Superior temporal gyrus (tissue), 1 donor: ENCODE results near the gene CCDC201.
"Not testable (repeated sequence)": the region's sequence is repeated elsewhere in the genome, so short reads cannot be mapped to it uniquely, and the experiment has no call there.

Experiments used
- DNase-seq: peaks from one replicate; pipeline ENCODE4 v3.0.0-alpha.2; 2016; ENCODE audit errors: extremely low spot score

The CCDC201 gene

DNA sequence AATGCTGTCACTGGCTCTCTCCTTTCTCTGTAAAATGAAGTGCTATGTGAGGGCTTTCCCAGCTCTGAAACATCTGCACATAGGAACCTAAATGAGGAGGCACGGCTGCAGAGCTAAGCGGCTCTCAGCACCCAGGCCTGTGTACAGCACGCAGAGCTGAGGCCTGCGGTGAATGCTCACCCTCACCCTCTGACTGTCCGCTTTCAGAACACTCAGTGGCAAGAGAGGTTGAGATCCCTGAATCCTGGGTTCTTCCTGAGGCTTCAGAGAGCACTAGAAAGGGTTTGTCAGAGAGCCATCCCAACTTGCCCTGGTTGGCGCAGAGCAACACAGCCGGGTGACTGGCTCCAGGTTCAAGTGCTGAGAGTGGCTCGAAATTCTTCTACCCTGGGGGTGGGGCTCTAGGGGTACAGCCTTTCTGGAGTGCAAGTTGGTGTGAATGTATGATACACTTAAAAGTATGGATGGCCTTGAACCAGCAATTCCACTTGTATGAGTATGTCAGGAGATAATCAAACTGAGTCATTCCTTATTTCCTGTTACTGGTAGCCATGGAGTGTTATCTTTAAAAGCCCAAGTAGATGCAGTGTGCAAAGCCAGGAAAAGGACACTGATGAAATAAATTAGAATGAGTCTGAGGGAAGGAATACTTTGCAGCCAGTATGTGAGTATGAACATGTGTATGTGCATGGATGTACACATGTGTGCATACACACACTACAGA, 1.7 kb upstream of the CCDC201 start:
- DNase-seq: no peak

DNA sequence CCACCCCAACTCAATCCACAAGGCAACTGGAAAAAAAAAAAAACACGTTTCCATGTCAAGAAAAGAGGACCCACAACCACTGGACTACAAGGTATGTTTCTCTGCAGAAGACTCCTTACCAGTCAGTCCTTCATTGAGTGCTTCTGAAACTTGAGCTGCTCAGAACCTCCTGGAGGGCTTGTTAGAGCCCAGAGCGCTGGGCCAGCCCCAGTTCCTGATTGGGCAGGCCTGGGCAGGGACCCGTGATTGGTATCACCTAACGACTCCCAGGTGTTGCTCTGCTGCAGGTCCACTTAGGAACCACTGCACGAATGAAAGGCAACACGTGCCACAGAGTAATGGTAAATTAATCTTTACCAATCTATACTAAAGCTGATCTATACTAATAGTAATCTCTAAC, 473 bp upstream of the CCDC201 start:
- DNase-seq: no peak

DNA sequence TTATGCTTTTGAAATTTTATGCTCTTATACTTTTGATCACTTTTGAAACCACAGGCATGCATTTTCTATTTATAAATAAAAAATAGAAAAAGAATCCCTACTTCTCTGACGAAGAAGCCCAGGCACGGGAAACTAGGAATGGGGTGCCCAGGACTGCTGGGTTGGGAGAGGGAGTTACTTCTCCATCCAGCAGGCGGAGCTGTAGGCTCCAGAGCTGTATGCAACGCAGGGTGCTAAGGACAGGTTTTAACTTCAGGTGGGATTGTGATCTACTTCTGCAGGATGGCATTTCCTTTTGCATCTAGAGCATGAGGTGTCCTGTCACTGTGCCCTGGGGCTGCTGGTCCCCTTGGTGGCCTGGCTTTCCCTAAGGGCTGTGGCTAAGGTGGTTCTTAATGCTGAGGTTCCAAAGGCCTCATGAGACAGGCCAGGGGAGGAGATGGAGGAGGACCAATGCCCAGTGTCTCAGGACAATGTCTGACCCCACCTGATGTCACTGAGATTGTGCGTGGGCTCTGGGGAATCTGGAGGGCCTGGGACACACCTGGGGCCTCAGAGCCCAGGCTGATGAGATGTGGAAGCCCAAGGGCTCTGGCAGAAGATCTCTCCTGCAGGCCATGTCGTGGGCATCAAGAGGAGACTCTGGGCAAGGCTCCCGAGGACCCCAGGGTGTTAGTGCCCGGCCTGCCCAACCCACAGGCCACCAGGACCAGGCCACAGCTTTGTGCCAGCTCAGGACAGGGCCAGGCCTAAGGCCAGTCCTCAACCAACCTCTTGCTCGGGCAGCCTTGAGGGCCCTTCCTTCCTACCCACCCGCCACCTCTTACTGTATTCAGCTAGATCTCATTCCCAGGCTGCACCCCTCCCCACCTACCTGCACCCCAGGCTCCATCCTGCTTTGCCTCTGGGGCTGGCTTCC, 507 bp downstream of the CCDC201 start:
- DNase-seq: no peak

DNA sequence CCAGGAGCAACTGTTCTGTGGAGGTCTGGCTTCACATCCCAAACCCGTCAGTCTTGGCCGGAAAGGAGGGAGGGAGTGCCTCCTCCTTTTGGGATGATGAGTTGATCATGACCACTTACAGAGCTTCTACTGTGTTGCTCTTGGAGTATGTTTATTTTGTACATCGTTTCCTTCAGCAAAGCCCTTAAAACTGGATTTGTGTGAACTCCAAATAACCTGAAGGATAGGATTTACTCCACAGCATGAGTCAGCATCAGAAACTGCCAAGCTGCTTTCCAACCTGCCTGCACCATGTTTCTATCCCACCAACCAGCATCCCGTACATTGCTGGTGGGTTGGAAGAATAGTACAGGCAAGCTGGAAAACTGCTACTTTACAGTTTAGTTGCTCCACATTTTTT, 3.5 kb downstream of the CCDC201 start:
- DNase-seq: no peak

DNA sequence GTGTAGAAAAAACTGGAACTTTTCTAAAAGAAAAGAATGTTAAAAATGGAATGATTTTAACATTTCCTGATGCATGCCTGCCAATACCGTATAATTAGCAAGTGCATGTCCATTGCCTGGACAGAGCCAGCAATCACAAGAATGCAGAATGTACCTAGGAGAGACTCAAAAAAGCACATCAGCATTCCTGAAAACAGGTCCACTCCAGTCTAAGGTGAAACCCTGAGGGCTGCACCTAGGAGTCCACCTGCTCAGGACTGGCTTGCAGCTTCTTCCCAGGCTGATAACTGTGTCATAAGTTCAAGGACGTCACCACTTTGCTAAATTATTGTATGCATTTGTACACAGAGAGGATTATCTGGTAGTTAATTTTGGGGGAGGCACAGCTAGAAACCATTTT, 5.4 kb downstream of the CCDC201 start:
- DNase-seq: no peak

DNA sequence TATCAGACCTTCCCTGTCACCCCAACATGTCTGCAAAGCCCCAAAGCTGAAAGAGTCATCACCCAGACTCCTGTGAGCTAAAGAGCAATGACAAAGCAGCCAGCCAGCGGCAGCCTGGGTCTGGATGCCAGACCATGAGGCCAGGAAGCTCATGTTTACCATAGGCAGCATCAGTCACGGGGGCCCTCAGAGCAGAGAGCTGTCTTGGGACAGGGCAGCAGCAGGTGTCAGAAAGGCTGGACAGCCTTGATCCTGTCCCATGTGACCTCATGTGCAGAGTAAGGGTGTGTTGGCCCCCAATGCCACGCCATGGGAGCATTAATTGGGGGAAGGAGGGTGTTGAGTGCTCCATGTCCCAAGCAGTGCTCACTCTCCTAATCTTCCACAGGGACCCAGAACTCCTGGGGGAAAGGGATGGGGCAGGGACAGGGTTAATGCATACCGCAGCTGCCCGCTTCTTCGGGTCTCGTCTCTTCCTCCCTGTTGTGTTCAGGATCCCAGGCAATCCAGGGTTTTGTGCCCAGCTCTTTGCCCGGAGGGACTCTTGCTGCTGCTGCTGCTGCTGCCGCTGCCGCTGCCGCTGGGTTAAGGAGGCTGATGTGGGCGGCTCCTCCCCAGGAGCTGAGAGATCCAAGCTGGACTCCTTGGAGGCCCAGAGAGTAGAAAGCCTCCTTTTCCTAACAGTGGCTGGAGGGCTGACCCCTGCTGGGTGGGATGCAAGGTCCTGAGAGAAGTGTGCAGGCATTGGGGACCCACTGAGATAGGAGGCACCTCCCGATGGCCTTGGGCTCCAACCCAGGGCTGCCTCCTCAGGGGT, 7.1 kb downstream of the CCDC201 start:
- no peak for DNase-seq

DNA sequence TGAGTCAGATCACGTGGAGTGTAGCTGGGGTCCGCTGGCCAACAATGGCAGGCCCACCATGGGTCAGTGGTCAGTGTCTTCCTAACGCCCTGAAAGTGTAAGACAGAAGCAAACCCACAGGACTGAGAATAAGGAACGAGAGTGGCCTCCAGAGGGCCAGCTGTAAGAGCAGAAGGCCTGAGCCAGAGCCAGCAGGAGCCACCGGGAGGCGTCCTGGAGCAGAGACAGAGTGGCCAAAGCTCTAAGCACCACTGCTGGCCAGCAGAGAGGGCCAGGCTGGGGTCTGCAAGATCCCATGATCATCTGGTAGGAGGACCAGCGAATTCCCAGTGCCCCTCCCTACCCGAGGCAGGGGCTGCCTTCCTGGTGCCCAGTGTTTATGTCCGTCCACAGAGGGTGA, 9.2 kb downstream of the CCDC201 start:
- DNase-seq: no peak

DNA sequence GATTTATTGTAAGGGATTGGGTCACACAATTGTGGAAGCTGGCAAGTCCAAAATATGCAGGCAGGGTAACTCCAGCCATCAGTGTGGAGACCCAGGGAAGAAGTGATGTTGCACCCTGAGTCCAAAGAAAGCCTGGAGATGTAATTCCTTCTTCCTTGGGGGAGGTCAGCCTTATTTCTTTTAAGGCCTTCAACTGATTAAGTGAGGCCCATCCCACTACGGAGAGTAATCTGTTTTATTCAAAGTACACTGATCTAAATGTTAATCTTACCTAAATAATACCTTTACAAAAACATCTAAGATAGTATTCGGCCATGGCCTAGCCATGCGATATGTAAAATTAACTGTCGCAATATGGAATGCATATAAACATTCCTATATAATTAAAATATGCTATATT, 16.0 kb downstream of the CCDC201 start:
- not testable (repeated sequence) for DNase-seq

DNA sequence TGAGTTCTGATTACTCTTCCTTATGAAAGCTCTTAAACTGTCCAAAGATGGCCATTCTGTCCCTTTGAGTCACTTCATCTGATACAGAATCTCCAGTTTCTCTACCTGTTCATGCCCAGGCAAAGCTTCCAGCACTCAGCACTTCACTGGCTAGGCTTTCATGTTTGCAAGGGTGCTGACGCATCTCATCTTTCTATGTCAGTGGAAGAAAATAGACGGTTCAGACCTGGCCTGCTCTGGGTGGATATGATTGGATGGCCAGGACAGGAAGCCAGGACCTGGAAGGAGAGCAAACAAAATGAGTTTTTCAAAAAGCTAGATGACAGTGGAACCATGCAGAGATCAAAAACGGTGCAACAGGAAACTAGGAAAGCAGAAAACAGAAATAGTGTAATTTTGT, 17.2 kb downstream of the CCDC201 start:
- not testable (repeated sequence) for DNase-seq

DNA sequence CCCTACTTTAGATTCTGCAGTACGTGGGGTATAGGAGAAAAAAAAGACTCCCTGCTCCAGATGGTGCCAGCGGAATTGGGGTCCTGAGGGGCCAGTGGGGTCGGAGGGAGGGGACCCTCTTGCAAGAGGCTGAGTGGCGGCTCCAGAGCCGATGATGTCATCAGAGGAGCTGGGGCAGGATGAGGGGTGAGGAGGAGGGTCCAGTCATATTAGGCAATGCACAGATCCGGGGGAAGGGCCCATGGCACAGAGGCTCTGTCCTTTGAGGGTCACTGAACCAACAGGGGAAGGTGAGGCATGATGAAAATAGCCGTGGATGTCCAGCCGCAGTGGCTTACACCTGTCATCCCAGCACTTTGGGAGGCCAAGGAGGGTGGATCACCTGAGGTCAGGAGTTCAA, 19.4 kb downstream of the CCDC201 start:
- DNase-seq: not testable (repeated sequence)

DNA sequence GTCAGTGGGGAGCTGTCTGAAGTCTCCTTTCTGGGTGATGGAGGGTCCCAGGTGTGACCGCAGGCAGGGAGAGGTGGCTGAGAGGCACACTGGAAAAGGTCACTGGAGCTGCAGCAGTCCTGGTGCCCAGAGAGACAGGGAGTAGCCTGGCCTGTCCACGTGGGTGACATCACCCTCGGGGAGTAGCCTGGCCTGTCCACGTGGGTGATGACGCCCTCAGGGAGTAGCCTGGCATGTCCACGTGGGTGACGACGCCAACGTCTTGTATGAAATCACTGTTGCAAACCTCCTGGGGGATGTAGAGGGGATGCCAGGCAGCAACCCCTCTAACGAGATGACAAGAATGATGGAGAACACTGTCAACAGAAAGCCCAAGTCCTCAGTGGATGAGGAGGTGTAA, 19.9 kb downstream of the CCDC201 start:
- DNase-seq: not testable (repeated sequence)

DNA sequence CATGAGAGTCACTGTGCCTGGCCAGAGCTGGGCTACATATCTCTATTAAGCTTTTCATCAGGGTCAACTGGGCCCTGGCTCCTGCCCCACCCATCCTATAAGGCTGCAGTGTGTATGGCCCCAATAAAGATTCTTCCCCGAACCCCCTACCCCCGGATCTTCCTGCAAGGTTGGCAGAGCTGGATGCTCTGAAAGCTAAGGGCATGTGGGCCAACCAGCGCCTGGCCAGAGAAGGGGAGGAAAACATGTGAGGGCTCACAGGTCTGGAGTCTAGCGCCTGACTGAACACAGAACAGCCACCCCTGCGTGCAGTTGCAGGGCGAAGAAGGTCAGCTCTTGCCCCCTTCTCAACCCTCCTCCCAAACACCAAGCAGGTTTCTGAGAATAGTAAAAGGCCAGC, 24.1 kb downstream of the CCDC201 start:
- DNase-seq: not testable (repeated sequence)

DNA sequence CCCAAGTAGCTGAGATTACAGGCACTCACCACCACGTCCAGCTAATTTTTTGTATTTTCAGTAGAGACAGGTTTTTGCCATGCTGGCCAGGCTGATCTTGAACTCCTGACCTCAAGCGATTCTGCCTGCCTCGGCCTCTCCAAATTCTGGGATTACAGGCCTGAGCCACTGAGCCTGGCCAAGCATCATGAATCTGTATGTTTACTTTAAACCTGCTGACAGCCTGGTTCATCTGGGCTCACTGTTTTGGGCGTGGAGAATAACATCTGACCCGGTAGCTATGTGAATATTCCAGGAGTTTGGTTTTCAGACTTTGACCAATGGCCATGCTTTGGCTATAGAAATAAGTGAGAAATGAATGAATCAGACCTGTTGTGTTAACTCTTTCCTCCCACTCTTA, 26.3 kb downstream of the CCDC201 start:
- not testable (repeated sequence) for DNase-seq

DNA sequence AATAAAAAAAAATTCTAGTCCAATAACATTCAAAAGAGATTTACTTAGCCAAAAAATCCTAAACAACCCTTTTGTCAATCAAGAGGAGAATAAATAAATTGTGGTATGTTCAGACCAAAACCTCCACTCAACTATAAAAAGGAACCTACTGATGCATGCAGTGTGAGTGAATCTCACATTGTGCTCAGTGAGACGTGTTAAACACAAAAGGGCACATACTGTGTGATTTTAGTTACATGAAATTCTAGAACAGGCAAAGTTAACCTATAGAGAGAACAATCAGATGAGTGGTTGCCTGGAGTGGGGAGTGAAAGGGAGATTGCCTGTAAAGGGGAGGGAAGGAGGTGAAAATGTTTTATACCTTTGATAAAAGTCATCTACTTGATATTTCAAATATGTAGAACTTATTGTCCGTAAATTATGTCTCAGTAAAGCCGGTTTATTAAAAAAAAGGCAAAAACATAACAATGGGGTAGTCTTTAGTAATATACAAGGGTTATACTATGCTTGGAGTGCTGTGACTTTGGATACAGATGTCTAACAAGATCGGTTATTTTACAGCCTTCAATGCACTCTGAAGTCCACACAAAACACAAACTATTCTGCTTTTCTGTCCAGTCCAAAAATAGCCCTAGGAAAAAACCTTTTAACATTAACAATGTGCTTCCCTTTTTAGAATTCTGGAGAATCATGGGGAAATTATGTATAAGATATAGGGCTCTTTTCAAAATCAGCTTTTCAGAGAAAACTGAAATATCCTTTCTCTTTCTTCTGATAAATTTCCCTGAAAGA, 30.8 kb downstream of the CCDC201 start:
- DNase-seq: not testable (repeated sequence)

DNA sequence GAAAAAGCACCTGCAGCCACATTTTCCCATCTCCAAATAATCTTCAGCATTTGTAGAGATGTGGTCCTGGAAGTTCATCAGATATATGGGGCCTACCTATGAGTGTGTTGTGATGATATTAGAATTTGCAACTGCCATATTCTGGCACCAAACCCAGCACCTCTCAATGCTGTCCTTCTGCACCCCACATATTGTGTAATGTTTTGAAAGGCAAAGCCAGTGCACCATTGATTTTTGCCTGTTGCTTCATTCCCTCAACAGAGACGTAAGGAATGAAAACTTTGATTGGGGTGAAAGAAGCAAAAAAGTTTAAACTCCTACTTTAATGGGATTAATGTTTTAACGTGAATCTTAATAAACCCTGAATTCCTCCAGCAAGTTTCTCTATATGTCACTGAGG, 34.0 kb downstream of the CCDC201 start:
- DNase-seq: not testable (repeated sequence)

DNA sequence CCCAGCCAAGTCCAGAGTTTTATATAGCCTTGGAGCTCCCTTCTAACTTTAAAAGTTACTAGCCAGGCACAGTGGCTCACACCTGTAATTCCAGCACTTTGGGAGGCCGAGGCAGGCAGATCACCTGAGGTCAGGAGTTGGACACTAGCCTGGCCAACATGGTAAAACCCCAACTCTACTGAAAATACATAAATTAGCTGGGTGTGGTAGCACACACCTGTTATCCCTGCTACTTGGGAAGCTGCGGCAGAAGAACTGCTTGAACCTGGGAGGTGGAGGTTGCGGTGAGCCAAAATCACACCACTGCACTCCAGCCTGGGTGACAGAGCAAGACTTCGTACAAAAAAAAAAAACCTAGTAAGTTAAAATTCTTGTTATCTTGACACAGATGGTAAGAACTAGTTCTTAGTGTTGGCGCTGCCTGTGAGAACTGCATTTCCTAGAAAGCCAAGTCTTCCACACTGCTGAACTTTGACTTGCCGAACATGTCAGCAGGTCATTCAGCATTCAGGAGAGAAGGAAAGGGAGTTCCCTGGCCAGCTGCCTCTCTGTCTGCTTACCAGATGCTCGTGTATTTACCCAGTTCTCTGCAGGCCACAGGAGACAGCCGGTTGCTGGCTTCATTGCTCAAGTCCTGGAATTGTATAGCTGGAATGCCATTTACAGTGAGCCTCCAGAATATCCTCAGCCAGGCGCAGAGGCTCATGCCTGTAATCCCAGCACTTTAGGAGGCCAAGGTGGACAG, 40.3 kb downstream of the CCDC201 start:
- DNase-seq: not testable (repeated sequence)

DNA sequence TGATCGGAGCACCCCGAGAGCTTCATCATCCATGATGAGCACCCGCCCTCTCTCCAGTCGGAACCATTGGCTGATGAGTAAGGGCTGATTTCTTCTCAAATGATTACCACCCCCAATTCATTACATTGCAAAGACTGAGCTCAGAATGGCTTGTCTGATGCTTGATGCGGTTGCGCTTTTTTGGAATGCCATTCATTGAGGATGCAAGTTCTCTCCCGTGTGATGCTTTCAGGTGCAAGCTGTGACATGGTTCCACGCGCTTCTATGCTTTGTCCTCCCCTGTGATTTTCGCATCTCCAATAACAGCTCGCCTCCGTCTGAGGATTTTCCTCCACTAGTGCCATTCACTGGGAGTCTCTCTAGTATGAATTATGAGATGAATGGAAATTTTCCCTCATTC, 43.0 kb downstream of the CCDC201 start:
- not testable (repeated sequence) for DNase-seq

DNA sequence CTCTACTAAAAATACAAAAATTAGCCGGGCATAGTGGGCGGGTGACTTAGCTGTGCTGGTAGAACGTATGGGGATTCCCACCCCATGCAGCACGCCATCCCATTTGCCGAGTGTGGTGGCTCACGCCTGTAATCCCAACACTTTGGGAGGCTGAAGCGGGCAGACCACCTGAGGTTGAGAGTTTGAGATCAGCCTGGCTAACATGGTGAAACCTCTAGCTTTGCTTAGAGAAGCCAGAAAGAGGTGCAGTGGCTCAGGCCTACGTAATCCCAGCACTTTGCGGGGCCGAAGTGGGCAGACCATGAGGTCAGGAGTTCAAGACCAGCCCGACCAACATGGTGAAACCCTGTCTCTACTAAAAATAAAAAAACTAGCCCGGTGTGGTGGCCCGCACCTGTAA, 45.2 kb downstream of the CCDC201 start:
- DNase-seq: not testable (repeated sequence)

DNA sequence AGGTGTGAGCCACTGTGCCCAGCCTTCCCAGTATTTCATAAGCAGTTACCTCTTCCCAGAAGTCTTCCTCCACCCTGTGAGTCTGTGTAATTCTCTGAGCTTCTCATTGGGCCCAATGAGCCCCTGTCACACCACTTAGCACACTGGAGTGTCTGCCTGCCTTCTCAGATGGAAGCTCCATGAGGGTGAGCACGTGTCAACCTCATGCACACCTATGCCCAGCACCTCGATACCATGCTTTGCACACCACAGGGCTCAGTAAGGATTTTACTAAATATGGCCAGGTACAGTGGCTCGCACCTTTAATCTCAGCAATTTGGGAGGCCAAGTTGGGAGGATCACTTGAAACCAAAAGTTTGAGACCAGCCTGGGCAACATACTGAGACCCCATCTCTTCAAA, 46.3 kb downstream of the CCDC201 start:
- DNase-seq: not testable (repeated sequence)

DNA sequence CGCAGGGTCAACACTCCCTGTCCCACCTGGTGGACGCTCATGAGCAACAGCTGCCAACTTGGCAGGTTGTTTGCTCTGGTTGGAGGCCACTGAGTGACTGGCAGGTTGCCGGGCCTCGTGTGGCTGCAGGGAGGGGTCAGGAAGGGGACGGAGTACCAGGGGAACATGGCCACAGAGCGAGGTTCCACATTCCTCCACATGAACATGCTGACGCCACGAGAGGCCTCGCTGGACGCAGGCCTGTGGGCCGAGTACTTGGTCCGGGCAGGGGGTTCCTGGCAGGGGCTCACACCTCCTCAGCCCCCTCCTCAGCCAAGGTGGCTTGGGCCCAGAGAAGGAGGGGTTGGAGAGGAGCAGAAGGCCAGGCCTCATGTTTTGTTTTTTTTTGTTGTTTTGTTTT, 54.1 kb downstream of the CCDC201 start:
- not testable (repeated sequence) for DNase-seq

DNA sequence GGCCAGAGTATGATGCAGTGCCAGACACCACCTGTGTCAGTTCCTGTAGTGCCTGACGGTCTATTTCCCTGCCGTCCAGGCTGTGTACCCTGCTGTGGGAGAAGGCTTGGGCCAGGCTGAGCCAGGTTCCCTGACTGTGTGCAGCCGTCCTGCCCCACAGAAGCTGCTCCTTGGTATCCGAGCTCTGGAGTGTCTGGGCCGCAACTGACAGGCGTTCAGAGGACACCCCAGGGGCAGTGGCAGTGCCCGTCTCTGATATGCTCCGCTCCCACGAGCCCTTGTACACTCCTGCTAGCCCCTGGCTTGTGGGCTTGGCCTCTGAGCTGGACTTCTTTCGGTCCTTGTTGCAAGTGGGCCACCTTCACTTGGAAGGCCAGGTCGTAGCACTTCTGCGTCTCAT, 55.0 kb downstream of the CCDC201 start:
- DNase-seq: not testable (repeated sequence)
